GM18505 (cell line): ENCODE data around the gene CAPN14.

Source experiments
- ATAC-seq: cut with Tn5 transposase; IDR thresholded peaks from one replicate; pipeline ENCODE4 v1.9.1; 2021; ENCODE audit not compliant: unreplicated experiment
- POLR2A ChIP-seq: IDR thresholded peaks from 4 replicates; pipeline ENCODE4 v1.6.1; 2011; ENCODE audit warnings: borderline replicate concordance; ENCODE audit not compliant: insufficient read depth, insufficient read length; ENCODE audit errors: extremely low read depth

CAPN14 gene, protein sequence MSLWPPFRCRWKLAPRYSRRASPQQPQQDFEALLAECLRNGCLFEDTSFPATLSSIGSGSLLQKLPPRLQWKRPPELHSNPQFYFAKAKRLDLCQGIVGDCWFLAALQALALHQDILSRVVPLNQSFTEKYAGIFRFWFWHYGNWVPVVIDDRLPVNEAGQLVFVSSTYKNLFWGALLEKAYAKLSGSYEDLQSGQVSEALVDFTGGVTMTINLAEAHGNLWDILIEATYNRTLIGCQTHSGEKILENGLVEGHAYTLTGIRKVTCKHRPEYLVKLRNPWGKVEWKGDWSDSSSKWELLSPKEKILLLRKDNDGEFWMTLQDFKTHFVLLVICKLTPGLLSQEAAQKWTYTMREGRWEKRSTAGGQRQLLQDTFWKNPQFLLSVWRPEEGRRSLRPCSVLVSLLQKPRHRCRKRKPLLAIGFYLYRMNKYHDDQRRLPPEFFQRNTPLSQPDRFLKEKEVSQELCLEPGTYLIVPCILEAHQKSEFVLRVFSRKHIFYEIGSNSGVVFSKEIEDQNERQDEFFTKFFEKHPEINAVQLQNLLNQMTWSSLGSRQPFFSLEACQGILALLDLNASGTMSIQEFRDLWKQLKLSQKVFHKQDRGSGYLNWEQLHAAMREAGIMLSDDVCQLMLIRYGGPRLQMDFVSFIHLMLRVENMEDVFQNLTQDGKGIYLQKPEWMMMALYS

DNA sequence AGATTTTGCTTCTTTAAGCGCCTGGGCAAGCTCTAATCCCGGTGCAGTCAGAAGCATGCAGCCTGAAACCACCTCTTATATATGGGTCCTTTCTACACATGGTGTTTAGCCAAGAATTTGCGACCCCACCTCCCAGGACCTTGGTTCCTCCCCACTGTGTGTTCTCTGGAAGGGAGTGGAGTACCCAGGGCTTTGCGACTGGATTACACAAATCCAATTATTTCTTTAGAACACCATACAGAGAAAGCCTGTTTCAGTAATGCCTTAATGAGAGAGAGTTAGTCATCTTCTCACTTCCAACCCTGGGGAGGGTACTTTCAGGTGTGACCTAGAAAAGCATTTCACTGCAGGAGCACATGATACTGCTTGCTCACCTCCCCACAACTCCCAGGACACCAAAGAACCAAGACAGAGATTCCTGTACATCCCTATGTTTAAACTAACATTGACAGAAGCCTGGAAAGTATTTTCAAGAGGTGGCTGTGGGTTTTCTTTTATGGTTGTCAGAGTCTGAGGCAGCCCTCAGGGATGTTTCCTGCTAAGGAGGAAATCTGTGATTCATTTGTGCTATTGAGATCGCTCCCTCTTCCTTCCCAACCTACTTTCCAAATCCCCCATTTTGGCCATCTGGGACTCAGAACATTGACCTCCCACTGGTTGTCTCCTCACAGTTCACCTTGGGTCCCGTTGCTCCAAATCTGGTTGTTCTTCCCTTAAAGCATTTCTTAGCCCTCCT is at the start of gene CAPN14:
TSS of gene CAPN14 (minus strand) at position 51 of the 736 bp plus-strand sequence. CDS start 12,068 bp downstream, outside the sequence.
- ATAC-seq, result no peak
- no peak for TF ChIP-seq POLR2A

- no peak for ATAC-seq
- TF ChIP-seq POLR2A, result no peak
Measured at GRCh38 chr2:31266804-31267203, 49.5 kb upstream of the CAPN14 start.

- ATAC-seq, result no peak
- no peak for TF ChIP-seq POLR2A
Measured at GRCh38 chr2:31265234-31265633, 47.9 kb upstream of the CAPN14 start.

- no peak for TF ChIP-seq POLR2A
Measured at GRCh38 chr2:31263636-31264190, 46.4 kb upstream of the CAPN14 start.

GRCh38 chr2:31260870-31261269 is 43.6 kb upstream of the CAPN14 start:
- TF ChIP-seq POLR2A, result no peak
- no peak for ATAC-seq

More at GRCh38 chr2:31263636-31264190, 46.4 kb upstream of the CAPN14 start:
- no peak for ATAC-seq

- no peak for TF ChIP-seq POLR2A
- ATAC-seq, result no peak
Measured at GRCh38 chr2:31259075-31259474, 41.8 kb upstream of the CAPN14 start.

DNA sequence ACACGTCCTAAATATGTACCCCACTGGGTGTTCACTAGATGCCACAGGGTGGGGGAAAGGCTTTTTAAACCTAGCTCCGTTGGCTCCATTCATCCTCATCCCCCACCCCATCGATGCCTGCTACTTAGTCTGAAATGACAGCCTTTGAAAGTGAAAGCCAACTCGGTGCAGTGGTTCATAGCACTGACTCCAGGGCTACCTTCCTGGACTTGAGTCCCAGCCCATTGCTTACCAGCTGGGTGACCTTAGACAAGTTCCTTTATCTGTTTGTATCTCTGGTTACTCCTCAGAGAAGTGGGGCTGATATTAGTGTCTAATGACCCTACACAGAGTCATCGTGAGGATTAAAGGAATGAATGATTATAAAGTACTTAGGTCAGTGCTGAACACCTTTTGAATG is 41.0 kb upstream of the CAPN14 start:
- ATAC-seq, result peak; percentile 38

GRCh38 chr2:31256611-31257382 is 39.5 kb upstream of the CAPN14 start:
- no peak for TF ChIP-seq POLR2A
- ATAC-seq, result no peak

More for the DNA sequence above, 41.0 kb upstream of the CAPN14 start:
- TF ChIP-seq POLR2A, result no peak

- TF ChIP-seq POLR2A, result no peak
Measured at GRCh38 chr2:31255911-31256571, 38.7 kb upstream of the CAPN14 start.

GRCh38 chr2:31254237-31255203 is 37.2 kb upstream of the CAPN14 start:
- TF ChIP-seq POLR2A, result no peak
- no peak for ATAC-seq

More at GRCh38 chr2:31255911-31256571, 38.7 kb upstream of the CAPN14 start:
- peak; percentile 69 for ATAC-seq
